GM19240 (cell line): ENCODE measurements around the gene ABTB2.
"Not testable (repeated sequence)": the region's sequence is repeated elsewhere in the genome, so short reads cannot be mapped to it uniquely, and the experiment has no call there.

Experiments used
- DNase-seq: peaks from one replicate; pipeline ENCODE4 v3.0.0; 2011; ENCODE audit warnings: low spot score; ENCODE audit not compliant: insufficient read length

The ABTB2 gene

DNA sequence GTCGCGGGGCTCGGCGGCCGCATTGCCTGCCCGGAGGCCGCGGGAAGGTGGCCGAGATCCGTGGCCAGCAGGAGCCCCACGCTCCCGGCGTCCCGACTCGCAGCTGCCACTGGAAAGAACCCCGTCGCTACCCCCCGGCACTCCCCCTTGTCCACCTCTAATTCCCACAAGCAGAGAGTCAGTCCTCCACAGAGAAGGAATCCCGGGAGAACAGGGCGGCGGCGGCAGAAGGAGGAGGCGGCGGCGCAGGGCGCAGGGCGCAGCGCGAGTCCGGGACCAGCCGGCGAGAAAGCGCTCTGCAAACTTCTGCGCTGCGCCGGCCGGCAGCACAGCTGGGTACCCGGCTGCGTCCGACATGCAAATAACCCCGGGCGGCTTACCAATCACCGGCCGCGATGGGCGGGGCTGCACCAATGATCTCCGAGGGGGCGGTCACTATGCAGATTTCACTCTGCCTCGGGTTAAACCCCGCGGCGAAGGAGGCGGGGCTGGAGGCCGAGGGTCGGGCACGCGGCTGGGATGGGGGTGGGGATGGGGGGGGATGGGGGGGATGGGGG, at the start of gene ABTB2:
TSS of gene ABTB2 (minus strand) at position 310 of the 557 bp plus-strand sequence.
- peak; percentile 81 for DNase-seq

DNA sequence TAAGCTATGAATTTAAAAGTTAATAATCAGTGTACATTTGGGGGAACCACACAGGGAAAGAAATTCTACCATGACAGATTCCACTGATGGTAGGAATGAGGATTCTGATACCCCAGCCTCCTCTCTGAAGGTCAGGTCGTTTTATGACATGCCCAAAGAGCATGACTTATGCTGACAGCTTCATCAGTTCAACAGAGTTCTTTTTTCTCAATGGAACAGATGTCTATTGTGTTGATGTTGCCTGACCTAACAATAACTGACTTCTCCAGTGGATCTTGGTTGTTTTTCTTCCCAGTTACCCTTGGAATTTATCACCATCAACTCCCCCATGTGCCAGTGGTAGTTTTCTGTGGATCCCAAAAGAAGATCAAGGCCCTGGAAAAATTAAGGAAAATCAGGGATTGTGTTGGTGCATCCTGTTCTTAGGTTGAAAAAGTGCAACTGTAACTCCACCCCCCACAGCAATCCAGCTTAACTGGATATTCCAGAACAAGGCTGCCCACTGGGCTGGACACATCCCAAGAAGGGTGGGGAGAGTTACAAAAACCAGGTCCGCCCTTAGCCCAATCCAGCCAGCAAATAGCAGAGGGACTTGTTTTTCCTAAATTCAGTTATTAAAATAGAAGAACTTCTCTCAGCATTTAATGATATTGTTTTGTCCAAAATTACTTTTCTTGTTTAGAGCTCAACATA, 49.5 kb upstream of the ABTB2 start:
- no peak for DNase-seq

DNA sequence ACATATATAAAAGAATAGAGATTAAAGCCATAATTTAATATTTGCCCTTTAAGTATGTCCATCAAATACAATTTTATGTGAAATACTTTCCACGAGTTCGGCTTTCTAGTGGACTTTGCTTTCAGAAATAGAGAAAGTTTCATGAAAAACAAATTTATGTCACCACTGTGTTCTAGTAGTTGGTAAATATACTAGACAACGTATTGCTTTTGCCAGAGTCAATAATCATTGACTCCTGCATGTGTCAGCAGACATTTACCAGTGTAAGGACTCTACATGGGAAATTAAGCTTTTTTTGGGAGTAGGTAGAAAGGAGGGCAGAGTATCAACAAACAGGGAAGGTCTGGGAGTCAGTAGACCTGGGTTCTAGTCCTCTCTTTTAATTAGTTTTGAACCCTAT, 48.6 kb upstream of the ABTB2 start:
- DNase-seq: no peak

DNA sequence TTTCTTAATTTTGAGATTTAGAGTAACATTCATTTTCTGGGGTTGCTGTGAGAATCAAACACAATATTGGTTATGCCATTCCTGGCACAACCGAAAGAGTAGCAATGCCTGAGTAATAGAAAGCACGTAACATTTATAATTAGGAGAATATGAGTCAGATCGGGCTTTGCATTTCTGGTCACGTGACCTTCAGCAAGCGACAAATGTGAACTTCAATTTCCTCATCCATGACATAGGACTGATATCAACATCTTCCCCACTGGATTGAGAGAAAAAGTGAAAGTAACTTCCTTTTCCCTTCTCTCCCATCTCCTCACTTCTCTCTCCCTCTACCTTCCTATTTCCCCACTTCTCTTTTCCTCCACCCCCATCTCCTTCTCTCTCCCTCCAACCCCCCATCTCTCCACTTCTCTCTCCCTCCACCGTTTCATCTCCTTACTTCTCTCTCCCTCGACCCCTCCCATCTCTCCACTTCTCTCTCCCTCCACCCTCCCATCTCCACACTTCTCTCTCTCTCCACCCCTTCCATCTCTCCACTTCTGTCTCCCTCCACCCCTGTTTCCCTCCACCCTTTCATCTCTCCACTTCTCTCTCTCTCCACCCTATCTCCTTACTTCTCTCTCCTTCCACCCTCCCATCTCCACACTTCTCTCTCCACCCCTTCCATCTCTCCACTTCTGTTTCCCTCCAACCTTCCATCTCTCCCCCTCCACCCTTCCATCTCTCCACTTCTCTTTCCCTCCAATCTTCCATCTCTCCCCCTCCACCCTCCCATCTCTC, 47.5 kb upstream of the ABTB2 start:
- no peak for DNase-seq

DNA sequence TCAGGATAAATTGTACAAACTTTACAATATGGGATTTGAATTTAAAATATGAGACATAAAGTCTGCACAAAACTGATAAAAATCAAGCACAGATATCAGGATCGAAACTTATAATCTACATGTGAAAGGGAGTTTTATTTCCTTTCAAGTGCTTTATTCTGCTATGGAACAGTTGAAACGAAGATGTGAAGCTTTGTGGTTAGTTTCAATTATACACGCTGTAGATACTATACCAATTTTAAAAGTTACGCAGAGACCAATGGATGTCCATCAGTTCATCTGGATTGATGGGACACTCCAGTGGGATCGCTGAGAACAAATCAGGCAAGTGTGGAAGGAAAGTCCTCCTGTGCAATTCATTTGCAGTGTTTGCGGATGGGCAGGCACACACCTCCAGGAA, 46.5 kb upstream of the ABTB2 start:
- DNase-seq: no peak

DNA sequence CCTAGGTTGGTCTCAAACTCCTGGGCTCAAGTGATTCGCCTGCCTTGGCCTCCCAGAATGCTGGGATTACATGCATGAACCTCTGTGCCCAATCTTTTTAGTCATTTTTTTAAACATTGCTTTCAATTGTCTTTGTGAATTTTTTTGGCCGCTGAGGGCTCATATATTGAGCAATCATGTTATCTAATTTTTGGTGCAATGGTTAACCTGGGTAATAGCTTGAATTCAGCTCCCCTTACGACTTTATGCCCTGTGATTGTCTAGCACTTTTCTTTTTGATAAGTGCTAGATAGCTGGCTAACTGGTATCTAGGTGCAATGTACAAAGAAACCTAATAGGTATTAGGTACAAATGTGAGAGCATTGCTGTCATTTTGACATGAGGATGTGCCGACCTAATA, 45.6 kb upstream of the ABTB2 start:
- no peak for DNase-seq

DNA sequence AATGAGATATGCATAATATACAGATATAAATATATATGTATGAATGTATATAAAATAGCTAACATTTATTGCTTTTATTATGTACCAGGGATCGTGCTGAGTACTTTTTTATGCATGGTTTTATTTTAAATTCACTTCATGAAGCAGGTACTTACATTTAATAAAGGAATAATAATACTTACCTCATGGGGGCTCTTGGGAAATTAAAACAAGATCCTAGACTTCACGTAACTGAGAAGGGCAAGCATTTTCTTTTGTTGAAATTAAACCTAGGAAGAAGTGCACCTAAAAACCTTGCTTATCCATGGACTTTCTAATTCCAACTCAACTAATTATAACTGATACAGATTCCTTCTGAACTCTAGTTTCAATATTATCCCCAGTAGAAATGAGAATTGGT, 40.0 kb upstream of the ABTB2 start:
- no peak for DNase-seq

DNA sequence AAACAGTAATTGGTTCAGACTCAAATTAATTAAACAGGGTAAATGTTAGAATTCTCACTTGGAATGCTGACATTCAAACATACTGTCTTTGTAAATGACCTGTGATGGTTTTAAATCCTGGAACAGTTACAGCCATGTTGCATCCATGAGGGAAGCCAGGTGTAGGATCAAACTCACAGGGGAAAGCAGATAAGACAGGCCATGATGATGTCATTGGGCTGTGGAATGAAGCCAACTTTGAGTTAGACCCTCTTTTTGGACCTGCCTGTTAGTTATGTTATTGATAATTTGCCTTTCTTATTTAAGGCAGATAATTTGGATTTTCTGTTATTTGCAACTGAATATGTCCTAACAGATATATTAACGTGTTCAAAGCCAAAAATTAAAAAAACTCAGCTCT, 39.3 kb upstream of the ABTB2 start:
- no peak for DNase-seq

DNA sequence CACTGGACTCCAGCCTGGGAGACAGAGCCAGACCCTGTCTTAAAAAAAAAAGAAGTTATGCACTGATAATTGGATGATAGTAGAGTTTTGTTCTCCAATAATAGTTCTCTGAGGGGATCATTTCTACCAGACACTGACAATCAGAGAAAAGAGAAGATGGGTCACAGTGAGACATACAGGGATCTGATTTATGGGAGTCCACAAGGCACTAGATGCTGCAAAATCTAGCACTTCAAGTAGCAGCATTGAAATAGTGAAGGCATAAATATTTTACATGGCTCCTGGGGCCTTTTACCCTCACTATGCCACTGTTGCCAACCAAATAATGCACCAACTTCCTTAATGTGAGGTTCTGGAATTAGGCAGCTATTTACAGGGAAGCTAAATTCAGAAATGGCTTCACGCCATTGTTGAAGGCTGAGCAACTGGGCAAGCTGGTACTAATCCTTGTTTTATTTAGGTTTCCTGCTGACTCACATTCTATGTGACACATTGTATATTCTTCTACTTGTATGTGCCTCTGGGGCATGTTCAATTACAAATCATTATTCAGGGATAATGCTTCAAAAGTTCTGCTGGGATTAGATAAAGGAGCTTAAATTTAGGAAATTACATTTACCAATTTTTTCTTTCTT, 38.2 kb upstream of the ABTB2 start:
- DNase-seq: no peak

DNA sequence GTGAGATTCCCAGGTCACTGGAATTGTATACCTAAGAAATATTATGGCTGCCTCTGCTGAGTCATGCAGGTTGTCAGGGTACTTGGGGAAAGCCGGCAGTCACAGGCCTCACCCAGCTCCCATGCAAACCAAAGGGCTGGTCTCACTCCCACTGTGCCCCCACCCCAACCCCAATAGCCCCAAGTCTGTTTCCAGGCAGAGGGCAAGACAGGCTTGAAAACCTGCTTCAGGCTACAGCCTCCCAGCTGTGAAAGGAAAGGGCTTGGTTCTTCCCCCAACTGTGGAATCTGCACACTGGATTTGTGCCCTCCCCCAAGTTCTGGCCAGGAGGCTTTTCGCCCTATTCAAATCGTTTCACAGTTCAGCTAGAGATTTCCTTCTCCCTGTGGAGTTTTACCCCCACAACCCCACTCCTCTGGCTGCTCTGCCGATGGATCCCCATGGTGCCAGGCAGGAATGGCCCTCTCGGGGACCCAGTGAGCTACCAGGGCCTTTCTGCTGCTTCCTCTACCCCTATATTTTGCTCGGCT, 37.0 kb upstream of the ABTB2 start:
- no peak for DNase-seq

DNA sequence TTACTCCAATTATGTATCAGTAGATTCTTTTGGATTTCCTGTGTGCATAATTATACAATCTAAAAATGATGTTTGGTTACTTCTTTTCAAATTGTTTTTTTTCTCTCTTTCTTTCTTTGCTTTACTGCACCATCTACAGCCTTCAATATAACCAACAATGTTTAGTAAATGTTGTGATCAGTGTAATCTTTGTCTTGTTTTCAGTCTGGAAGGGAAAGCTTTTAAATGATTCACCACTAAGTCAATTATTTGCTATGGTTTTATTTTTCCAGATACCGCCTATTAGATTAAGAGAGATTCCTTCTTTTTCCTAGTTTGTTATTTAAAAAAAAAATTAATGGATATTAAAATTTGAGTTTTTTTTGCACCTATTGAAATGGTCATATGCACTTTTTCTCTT, 29.8 kb upstream of the ABTB2 start:
- DNase-seq: no peak

DNA sequence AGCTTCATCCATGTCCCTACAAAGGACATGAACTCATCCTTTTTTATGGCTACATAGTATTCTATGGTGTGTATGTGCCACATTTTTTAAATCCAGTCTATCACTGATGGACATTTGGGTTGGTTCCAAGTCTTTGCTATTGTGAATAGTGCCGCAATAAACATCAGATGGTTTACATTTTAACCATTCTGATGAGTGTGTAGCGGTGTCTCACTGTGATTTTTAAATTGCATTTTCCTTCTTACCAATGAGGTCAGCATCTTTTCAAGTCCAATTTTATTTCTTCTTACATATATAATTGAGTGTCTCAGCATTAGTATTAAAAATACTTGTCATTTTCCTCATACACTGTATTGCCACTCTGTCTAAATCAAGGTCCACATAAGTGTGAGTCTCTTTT, 28.5 kb upstream of the ABTB2 start:
- DNase-seq: not testable (repeated sequence)

DNA sequence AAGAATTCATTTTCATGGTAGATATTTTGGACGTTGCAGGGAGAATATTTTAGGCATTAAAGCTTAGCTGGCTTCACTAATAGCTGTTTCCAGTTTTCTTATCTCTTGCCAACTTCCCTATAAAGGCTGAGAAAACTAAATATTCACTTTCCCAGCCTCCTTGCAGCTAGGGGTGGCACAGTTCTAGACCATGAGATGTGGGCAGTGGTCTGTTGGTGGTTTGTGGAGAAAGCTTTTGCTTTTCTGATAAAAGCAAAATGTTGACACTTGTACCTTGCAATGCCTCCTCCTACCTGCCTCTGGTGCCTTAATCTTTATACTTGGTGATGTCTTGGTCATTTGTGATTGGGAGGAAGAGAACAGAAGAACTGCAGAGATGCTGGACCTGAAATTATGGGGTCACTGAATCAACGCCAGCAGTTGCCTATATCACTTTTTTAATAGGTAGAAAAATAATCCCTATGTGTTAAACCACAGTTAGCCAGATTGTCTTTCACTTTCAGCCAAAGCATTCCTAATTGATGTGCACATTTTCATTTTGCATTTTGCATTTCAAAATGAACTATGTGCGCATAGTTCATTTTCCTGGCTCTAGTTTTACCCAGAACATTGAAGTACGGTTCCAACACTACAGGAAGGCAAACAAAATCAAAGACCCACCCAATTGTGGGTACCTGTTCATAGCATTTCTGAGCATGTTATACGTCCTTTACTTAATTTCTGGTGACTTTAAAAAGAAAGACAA, 24.9 kb upstream of the ABTB2 start:
- no peak for DNase-seq

DNA sequence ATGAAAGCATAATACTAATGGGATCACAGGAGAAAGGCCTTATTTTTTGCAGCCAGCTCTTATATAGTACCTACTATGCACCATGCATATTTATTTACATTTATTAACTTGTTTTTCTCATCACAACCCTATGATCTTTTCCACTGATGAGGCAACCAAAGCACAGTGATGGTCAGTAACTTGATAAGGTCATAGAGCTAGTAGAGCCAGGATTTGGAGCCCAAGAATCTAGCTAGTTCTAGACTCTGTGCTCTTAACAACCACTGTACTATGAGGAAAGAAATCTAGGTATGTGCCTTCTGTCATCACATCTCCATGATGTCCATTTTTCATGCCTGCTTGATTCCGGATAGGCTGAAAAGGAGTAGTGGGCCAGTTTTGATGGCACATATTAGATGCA, 24.0 kb upstream of the ABTB2 start:
- DNase-seq: no peak

DNA sequence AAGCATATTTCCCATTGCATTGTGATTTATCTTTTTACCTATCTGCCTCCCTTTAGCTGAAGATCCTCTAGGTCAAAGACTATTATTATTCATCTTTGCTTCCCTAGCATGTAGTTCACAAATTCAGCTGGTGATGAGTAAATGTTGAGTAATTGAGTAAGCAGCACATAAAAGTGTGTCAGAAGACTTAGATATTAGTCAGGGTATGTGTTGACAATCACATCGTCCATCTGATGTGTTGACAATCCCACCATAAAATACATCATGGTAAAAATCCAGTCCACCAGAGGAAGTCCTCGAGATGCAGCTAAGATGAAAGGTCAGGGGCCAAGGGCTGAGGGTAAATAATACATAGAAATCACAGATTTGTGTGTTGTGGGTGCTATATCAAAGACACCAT, 22.9 kb upstream of the ABTB2 start:
- DNase-seq: no peak

DNA sequence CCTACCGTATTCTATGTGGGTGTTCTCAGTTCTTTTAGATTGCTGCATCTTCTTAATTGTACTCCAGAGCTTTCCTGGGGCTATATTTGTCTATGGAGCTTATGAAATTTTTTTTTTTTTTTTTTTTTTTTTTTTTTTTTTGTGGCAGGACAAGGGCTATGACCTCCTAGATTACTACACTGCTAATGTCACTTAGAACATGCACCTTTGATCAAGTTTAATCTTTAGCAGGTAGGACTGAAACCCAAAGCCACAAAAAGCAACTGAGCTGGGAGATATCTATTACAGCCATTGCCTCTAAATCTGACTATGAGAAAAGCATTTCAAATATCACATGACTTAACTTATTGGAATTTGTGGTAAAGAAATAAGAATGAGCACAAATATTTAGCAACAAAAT, 21.7 kb upstream of the ABTB2 start:
- DNase-seq: no peak

DNA sequence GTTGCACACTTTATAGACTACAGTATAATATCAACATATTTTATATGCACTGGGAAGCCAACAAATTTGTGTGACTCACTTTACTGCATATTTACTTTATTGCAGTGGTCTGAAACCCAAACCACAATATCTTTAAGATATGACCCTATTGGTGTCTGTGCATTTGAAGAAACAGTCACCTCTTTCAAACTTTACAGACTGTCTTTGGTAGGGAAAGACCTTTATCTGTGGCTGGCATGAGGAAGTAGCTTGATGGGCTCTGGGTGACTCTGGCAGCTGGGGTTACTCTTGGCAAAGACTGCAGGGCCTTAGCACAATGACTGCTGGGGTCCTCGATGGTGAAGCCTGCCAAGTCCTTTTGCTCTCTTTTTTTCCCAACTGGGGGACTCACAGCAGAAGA, 21.3 kb upstream of the ABTB2 start:
- no peak for DNase-seq

DNA sequence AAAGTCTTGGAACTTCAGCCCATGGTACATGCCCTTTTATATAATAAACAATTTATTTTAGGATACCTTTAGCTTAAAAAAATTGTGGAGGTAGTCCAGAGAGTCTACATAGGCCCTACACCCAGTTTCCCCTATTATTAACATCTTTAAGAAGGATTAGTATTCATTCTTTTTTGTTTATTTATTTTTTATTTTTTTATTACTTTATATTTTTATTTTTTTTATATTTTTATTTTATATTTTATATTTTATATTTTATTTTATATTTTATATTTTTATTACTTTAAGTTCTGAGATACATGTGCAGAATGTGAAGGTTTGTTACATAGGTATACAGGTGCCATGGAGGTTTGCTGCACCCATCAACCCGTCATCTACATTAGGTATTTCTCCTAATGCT, 15.9 kb upstream of the ABTB2 start:
- no peak for DNase-seq

DNA sequence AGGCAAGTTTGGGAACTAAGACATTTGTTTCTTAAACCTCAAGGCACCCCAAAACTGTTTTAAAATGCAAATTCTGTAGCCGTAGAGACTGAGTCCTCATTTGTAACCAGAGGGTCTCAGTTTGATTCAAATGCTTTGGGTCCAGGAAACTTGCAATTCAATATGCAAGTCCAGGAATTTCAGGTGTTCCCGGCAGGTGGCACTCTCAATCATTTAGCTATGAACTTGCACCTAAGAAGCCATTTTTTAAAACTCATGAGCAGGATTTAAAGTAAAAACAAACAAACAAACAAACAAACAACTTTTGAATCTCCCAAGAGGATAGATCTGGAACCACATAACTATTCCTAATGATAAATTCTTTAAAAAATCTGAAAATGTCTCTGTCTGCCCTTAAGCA, 8.7 kb upstream of the ABTB2 start:
- DNase-seq: no peak

DNA sequence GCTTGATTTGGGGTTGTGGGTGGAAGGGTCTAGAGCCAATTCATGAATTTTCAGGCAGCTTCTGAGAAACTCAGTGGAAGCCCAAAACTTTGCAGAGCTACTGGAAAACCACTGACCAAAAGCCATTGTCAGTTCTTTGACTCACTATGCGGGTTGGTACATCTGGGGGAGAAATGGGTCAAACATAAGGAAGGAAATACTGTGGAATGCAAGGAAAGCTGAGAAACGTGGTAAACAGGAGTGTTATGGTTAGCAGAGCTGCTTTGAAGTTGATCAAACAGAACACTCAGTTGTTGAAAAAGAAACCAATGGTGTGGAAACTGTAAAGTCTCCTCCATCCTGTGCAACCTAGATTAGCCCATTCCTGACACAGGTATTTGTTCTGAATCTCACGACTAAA, 6.3 kb upstream of the ABTB2 start:
- no peak for DNase-seq

DNA sequence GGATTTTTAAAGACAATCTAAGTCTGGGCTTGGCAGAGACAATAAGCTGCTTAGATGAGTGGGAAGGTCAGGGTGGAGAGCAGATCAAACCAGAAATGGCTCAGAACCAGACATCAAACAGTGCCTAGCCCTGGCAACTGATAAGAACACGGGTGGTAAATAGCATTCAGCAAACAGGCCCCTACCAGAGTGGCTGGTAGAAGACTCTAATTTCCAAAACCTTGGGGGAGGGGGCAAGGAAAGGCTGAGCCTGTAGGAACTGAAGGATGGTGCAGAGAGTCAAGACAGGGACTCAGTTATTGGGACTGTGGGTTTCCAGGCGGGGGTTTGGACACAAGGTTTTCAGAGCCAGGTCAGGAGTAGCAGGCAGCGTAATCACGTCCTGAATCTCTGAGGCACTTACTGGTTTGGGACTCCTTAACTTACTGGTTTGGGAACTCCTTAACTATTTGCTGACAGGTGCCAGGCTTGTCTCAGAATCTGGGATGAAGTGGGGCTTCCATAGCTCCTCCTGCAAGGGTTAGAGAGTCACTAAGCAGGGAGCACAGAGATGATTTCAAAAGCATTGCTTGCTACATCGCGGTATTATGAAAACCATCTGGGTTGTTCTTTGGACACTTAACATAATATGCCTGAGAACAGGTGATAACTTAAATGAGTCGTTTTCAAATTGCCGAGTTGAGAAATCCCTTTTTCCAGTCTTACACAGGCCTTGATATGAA, 5.7 kb upstream of the ABTB2 start:
- no peak for DNase-seq
